SJCRH30 (cell line): ENCODE results near the gene TSN. TPM values are rescaled to one million over a fixed set of nuclear protein-coding genes. Genes with fewer than 3 reads are reported as not detected.
"Not testable (repeated sequence)": the region's sequence is repeated elsewhere in the genome, so short reads cannot be mapped to it uniquely, and the experiment has no call there.

Experiments
- DNase-seq, 2 experiments: peaks; one replicate each; pipeline ENCODE4 v3.0.0-alpha.2; 2015 to 2020
- H3K27ac ChIP-seq: fragments of 250-450 bp; sonication (Bioruptor Pico); 2 replicates; pipeline ENCODE4 v1.5.1; 2020; ENCODE audit warnings: mild to moderate bottlenecking, moderate library complexity
- H3K27me3 ChIP-seq: fragments of 250-450 bp; sonication (Bioruptor Pico); 2 replicates; pipeline ENCODE4 v1.5.1; 2020; ENCODE audit warnings: mild to moderate bottlenecking, moderate library complexity
- H3K36me3 ChIP-seq: fragments of 250-450 bp; sonication (Bioruptor Pico); 2 replicates; pipeline ENCODE4 v1.5.1; 2020; ENCODE audit warnings: mild to moderate bottlenecking, moderate library complexity
- H3K4me1 ChIP-seq: fragments of 250-450 bp; sonication (Bioruptor Pico); 2 replicates; pipeline ENCODE4 v1.5.1; 2020; ENCODE audit warnings: mild to moderate bottlenecking, moderate library complexity
- H3K4me3 ChIP-seq: fragments of 250-450 bp; sonication (Bioruptor Pico); 2 replicates; pipeline ENCODE4 v1.5.1; 2020; ENCODE audit warnings: mild to moderate bottlenecking, moderate library complexity
- H3K9me3 ChIP-seq: fragments of 250-450 bp; sonication (Bioruptor Pico); replicated peaks from 2 replicates; pipeline ENCODE4 v1.5.1; 2020; ENCODE audit warnings: mild to moderate bottlenecking, moderate library complexity
- total RNA-seq: library from RNA; depleted of rRNA; stranded (reverse); fragments of >200 nt; shearing (Covaris generic); gene quantifications from 2 replicates; pipeline ENCODE4 v1.2.3, GENCODE V29; 2014

Gene TSN
- total RNA-seq, 1 experiment from 2014 or later, result 131 TPM

- Histone ChIP-seq H3K27me3 (no peaks in the 10 kb centered on the region; the same call in 1 of the 2 replicates), H3K9me3 (no peaks in the 10 kb centered on the region), H3K36me3 (peaks cover 83% of the 10 kb centered on the region), H3K4me1 (no peaks in the 10 kb centered on the region), H3K27ac (no peak overlapping the region), H3K4me3 (no peak overlapping the region)
- no peak for DNase-seq
Observed at GRCh38 chr2:121731366-121731765, 24.1 kb upstream of the TSN start.

DNA sequence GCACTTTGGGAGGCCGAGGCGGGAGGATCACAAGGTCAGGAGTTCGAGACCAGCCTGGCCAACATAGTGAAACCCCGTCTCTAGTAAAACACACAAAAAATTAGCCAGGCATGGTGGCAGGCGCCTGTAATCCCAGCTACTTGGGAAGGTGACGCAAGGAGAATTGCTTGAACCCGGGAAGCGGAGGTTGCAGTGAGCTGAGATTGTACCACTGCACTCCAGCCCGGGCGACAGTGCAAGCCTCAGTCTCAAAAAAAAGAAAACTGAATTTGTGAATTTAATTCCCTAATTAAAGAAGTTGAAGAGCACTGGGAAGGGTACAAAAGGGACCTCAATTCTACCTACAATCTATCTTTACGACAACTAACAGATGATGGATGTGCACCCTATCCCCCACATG, 20.9 kb upstream of the TSN start:
- not testable (repeated sequence) for H3K4me3 ChIP-seq, H3K27ac ChIP-seq, H3K4me1 ChIP-seq, DNase-seq, H3K27me3 ChIP-seq, H3K9me3 ChIP-seq
- H3K36me3 ChIP-seq, result peaks cover 55% of the 10 kb centered on the region

- H3K27me3 ChIP-seq, result no peaks in the 10 kb centered on the region
- DNase-seq, result peak in 1 of 2 experiments; percentile 18
- no peaks in the 10 kb centered on the region for H3K4me1 ChIP-seq
- peaks cover 46% of the 10 kb centered on the region for H3K36me3 ChIP-seq
- H3K27ac ChIP-seq, result peak overlapping the region; percentile 81
- H3K9me3 ChIP-seq, result no peaks in the 10 kb centered on the region
- peak overlapping the region; percentile 95 for H3K4me3 ChIP-seq
Observed at GRCh38 chr2:121735518-121736074, 19.9 kb upstream of the TSN start.

- H3K36me3 ChIP-seq, result peaks cover 41% of the 10 kb centered on the region
- DNase-seq, result no peak
- H3K4me3 ChIP-seq, result peak overlapping the region; percentile 95
- no peaks in the 10 kb centered on the region for H3K27me3 ChIP-seq
- H3K4me1 ChIP-seq, result no peaks in the 10 kb centered on the region
- H3K27ac ChIP-seq, result peak overlapping the region; percentile 81
- H3K9me3 ChIP-seq, result no peaks in the 10 kb centered on the region
Observed at GRCh38 chr2:121736140-121736461, 19.4 kb upstream of the TSN start.

DNA sequence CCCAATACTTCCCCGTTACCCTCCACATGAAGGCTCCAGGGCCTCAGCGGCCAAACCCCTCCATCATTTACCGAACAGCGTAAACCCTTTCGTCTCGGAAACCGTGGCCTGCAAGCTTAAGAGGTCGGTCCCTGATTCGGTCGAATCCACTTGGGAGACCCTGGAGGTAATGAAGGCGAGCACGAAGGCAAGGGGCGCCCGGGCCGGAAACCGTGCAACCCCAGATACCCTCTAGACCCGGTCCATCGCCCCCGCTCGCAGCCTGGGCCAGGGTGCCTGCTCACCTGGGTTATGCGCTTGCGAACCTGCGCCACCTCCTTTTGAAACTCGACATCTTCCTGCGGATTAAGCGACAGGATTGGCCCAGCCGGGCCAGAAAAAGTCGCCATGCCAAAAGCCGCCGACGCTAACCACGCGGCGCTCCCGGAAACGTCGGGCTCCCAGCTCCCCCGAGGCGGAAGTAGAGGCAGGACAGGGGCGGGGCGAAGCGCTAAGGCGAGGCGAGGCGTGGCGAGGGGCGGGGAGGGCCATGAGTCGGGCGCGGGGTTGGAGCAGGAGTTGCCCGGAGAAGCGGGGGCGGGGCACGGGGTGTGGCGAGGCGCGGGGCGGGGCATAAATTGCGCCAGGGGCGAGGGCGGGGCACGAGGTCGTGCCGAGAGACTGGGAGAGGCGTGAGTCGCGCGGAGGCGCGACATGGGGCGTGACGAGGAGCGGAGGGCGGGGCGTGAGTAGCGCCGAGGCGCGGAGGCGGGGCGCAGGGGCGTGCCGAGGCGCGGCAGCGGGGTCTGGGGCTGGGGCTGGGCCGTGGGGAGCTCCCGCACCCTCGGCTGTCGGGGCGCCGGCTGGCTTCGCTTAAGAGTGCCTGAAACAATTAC, 18.8 kb upstream of the TSN start, which contains the start of gene NIFK:
Gene NIFK (minus strand): TSS at position 414 of the 875 bp plus-strand sequence. CDS start 25 bp downstream, at position 389.
- H3K27ac ChIP-seq, result peak within 1 kb of the TSS; percentile 81
- peak; percentile 99 for DNase-seq

DNA sequence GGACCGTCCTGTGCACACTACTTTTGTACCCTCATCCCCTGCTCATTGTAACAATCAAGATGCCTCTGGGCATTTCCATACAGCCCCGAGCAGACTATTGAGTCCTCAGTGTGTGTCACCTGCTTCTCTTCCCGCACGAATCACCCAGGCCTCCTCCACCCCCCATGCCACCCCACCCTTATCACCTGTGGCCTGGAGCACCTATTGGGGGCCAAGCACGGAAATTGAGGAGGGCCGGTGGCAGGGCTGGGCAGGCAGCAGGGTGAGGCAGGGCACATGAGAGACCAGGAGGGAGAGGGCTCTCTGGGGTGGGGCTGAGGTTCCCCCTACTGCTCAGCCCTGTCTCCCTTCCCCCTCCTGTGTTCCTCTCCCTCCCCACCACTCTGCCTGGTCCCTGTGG, 14.5 kb upstream of the TSN start:
- H3K36me3 ChIP-seq, result no peaks in the 10 kb centered on the region
- DNase-seq, result no peak
- no peak overlapping the region for H3K27ac ChIP-seq
- H3K4me1 ChIP-seq, result no peaks in the 10 kb centered on the region
- H3K4me3 ChIP-seq, result no peak overlapping the region
- H3K27me3 ChIP-seq, result no peaks in the 10 kb centered on the region
- no peaks in the 10 kb centered on the region for H3K9me3 ChIP-seq

More for the DNA sequence above, 18.8 kb upstream of the TSN start, which contains the start of gene NIFK:
- Histone ChIP-seq H3K9me3 (no peaks in the 10 kb centered on the region), H3K4me3 (peak within 1 kb of the TSS; percentile 95), H3K4me1 (no peaks in the 10 kb centered on the region), H3K36me3 (peaks cover 35% of the 10 kb centered on the region), H3K27me3 (no peaks in the 10 kb centered on the region)

DNA sequence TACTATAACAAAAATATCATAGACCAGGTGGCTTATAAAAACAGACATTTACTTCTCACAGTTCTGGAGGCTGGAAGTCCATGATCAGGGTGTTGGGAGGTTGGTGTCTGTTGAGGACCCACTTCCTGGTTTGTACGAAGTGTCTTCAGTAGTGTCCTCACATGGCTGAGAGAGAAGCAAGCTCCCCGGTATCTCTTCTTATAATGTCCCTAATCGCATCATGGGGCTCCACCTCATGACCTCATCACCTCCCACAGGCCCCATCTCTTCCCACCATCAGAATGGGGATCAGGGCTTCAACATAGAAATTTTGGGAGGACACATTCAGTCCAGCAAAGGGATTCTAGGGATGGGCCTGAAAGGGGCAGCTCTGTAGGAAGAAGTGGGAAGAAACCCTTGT, 14.0 kb upstream of the TSN start:
- no peak for DNase-seq
- Histone ChIP-seq H3K9me3 (no peaks in the 10 kb centered on the region), H3K4me3 (no peak overlapping the region), H3K27me3 (no peaks in the 10 kb centered on the region), H3K36me3 (no peaks in the 10 kb centered on the region), H3K27ac (no peak overlapping the region), H3K4me1 (no peaks in the 10 kb centered on the region)

DNA sequence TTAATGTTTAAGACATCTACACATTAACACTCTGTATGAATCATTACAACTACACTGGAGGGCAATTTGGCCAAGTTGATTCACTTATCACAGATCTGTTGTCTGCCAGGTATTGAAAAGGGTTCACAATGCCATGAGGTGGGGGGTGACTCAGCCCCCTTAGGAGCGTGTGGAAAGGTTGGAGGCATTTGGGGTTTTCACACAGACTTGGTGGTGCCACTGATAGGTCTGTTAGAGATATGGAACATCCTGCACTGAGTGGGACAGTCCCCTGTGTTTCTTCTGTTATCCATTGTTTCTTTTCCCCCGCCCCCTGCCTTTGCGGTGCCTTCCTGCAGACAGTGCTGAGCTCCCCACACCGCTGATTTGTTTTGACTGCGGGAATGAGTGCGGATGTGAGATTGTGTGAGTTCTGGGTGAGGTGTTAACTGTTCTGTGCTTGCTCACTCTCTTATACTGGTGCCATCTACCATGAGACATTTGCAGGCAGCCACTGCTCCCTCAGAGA, 9.3 kb upstream of the TSN start:
- Histone ChIP-seq H3K36me3 (no peaks in the 10 kb centered on the region), H3K4me1 (no peaks in the 10 kb centered on the region), H3K27ac (no peak overlapping the region), H3K4me3 (no peak overlapping the region), H3K9me3 (no peaks in the 10 kb centered on the region), H3K27me3 (no peaks in the 10 kb centered on the region)
- no peak for DNase-seq

GRCh38 chr2:121748202-121748601, 7.2 kb upstream of the TSN start:
- Histone ChIP-seq H3K4me1 (no peaks in the 10 kb centered on the region), H3K27me3 (no peaks in the 10 kb centered on the region), H3K9me3 (no peaks in the 10 kb centered on the region), H3K27ac (no peak overlapping the region), H3K4me3 (no peak overlapping the region), H3K36me3 (no peaks in the 10 kb centered on the region)
- DNase-seq, result peak; percentile 66 to 82

- Histone ChIP-seq H3K4me1 (peaks cover 3% of the 10 kb centered on the region), H3K27ac (peak overlapping the region; percentile 70), H3K27me3 (no peaks in the 10 kb centered on the region), H3K4me3 (peak overlapping the region; percentile 84), H3K36me3 (peaks cover 13% of the 10 kb centered on the region), H3K9me3 (no peaks in the 10 kb centered on the region)
- no peak for DNase-seq
Observed at GRCh38 chr2:121754851-121755236, 607 bp upstream of the TSN start.

DNA sequence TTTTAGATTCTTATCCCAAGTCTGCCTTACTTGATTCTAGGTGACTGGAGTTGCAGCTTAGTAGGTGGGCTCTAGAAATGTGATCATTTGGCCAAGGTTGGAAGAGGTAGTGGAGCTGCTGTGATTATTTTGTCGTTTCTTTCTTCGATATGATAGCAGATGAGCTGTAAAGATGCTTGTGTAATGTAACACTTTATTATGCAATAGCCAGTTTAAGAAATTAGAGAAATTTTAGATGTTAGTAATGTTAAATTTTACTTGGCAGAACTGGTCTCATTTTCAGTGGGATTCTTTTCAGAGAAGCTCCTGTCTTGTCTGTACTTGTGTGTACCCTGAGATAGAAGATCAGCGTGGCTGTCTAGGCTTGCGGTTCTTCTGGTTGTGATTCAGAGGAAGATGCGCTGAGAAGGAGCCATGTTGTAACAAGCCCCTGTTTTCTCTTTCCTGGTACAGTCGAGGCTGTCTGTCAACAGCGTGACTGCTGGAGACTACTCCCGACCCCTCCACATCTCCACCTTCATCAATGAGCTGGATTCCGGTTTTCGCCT, 9.3 kb downstream of the TSN start:
- DNase-seq, result no peak
- Histone ChIP-seq H3K4me1 (peaks cover 32% of the 10 kb centered on the region), H3K36me3 (peaks cover 71% of the 10 kb centered on the region), H3K27me3 (no peaks in the 10 kb centered on the region), H3K9me3 (no peaks in the 10 kb centered on the region), H3K27ac (no peak overlapping the region), H3K4me3 (no peak overlapping the region)

- Histone ChIP-seq H3K27me3 (no peaks in the 10 kb centered on the region), H3K9me3 (no peaks in the 10 kb centered on the region), H3K4me1 (peaks cover 38% of the 10 kb centered on the region), H3K36me3 (peaks cover 61% of the 10 kb centered on the region), H3K27ac (no peak overlapping the region; the same call in 1 of the 2 replicates), H3K4me3 (no peak overlapping the region)
- DNase-seq, result no peak
Observed at GRCh38 chr2:121766624-121767023, 11.2 kb downstream of the TSN start.

GRCh38 chr2:121768143-121768755, 12.8 kb downstream of the TSN start:
- Histone ChIP-seq H3K4me1 (peaks cover 54% of the 10 kb centered on the region), H3K27me3 (no peaks in the 10 kb centered on the region), H3K36me3 (peaks cover 50% of the 10 kb centered on the region), H3K27ac (peak overlapping the region; percentile 83), H3K4me3 (no peak overlapping the region), H3K9me3 (no peaks in the 10 kb centered on the region)
- DNase-seq, result peak; percentile 58 to 86

GRCh38 chr2:121771976-121772742, 16.7 kb downstream of the TSN start:
- DNase-seq, result peak; percentile 79 to 88
- Histone ChIP-seq H3K4me1 (peaks cover 54% of the 10 kb centered on the region), H3K36me3 (peaks cover 14% of the 10 kb centered on the region), H3K27ac (peak overlapping the region; percentile 83), H3K4me3 (no peak overlapping the region), H3K9me3 (no peaks in the 10 kb centered on the region), H3K27me3 (no peaks in the 10 kb centered on the region)
